ENCODE results near the gene SKAP1.

DNA sequence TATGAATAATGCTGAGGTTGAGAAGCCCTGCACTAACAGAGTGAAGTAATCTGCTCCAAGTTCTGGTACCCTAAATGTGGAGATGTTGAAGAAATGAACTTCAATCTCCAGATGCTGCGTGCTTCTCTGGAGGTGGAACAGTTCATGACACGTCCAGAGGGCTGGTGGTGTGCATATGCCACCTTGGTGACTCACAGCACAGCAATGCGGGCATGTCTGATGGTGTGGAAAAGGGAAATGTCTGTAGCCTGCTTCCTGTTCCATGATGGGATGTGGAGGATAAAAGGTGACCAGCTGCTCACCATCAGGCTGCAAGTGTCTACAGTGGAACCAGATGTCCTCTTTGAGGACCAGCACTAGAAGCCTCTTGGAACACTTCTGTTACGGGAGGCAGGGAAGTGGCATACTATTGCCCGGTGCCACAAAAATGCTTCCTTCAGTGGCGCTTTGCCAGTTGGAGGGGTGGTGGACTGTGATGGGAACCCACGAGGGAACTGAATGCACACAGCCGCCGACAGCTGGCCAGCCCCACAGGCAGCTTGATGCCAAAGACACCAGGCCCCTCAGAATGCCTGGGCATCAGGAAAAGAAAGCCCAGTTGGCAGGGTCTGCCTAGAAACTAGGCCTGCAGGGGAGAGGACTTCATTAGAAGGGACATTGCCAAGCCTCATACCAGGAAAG lies 302.5 kb downstream of the SKAP1 start:
- TF ChIP-seq, protein P1, sequence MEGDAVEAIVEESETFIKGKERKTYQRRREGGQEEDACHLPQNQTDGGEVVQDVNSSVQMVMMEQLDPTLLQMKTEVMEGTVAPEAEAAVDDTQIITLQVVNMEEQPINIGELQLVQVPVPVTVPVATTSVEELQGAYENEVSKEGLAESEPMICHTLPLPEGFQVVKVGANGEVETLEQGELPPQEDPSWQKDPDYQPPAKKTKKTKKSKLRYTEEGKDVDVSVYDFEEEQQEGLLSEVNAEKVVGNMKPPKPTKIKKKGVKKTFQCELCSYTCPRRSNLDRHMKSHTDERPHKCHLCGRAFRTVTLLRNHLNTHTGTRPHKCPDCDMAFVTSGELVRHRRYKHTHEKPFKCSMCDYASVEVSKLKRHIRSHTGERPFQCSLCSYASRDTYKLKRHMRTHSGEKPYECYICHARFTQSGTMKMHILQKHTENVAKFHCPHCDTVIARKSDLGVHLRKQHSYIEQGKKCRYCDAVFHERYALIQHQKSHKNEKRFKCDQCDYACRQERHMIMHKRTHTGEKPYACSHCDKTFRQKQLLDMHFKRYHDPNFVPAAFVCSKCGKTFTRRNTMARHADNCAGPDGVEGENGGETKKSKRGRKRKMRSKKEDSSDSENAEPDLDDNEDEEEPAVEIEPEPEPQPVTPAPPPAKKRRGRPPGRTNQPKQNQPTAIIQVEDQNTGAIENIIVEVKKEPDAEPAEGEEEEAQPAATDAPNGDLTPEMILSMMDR (conservative IDR thresholded peaks at IDR 0.05), result no peak
- TF ChIP-seq ZFX (IDR thresholded peaks at IDR 0.05), result no peak

Data from C4-2B (cell line).